ENCODE data around the gene ADAM23.

ADAM23 gene

GRCh38 chr2:206572725-206573124 lies 129.4 kb downstream of the ADAM23 start:
- no peak for DNase-seq

- no peak for DNase-seq
Measured at GRCh38 chr2:206573793-206574192, 130.5 kb downstream of the ADAM23 start.

GRCh38 chr2:206584323-206585116 lies 141.2 kb downstream of the ADAM23 start:
- no peak for DNase-seq

- no peak for DNase-seq
Measured at GRCh38 chr2:206585335-206585734, 142.0 kb downstream of the ADAM23 start.

- no peak for DNase-seq
Measured at GRCh38 chr2:206586609-206587008, 143.3 kb downstream of the ADAM23 start.

GRCh38 chr2:206597717-206598218 lies 154.4 kb downstream of the ADAM23 start:
- no peak for DNase-seq

- no peak for DNase-seq
Measured at GRCh38 chr2:206603243-206603642, 159.9 kb downstream of the ADAM23 start.

GRCh38 chr2:206610451-206610850 lies 167.1 kb downstream of the ADAM23 start:
- DNase-seq = no peak

GRCh38 chr2:206611191-206611590 lies 167.9 kb downstream of the ADAM23 start:
- no peak for DNase-seq

- no peak for DNase-seq
Measured at GRCh38 chr2:206611736-206612135, 168.4 kb downstream of the ADAM23 start.

GRCh38 chr2:206614811-206615210 lies 171.5 kb downstream of the ADAM23 start:
- DNase-seq = no peak

- DNase-seq = no peak
Measured at GRCh38 chr2:206615417-206616089, 172.2 kb downstream of the ADAM23 start.

GRCh38 chr2:206616151-206616550 lies 172.8 kb downstream of the ADAM23 start:
- no peak for DNase-seq

- no peak for DNase-seq
Measured at GRCh38 chr2:206619011-206619410, 175.7 kb downstream of the ADAM23 start.

GRCh38 chr2:206626108-206626507 lies 182.8 kb downstream of the ADAM23 start:
- DNase-seq = no peak

- DNase-seq = no peak
Measured at GRCh38 chr2:206627632-206628031, 184.3 kb downstream of the ADAM23 start.

- no peak for DNase-seq
Measured at GRCh38 chr2:206631340-206631739, 188.0 kb downstream of the ADAM23 start.

- no peak for DNase-seq
Measured at GRCh38 chr2:206635015-206635414, 191.7 kb downstream of the ADAM23 start.

GRCh38 chr2:206639636-206640035 lies 196.3 kb downstream of the ADAM23 start:
- DNase-seq = no peak

GRCh38 chr2:206641226-206641625 lies 197.9 kb downstream of the ADAM23 start:
- no peak for DNase-seq

- DNase-seq = peak; percentile 3
Measured at GRCh38 chr2:206642075-206643025, 199.0 kb downstream of the ADAM23 start, which contains the start of gene FAM237A. Gene FAM237A (plus strand): TSS chr2:206642487. CDS start chr2:206644237, 1,750 bp downstream.

GRCh38 chr2:206647985-206648384 lies 204.7 kb downstream of the ADAM23 start:
- DNase-seq = no peak

GRCh38 chr2:206657087-206657486 lies 213.8 kb downstream of the ADAM23 start:
- peak; percentile 22 for DNase-seq
